ENCODE data around the gene C1QTNF12.
A peak's percentile ranks its signal among the peaks of the same experiment; 100 is the strongest.

The C1QTNF12 gene

DNA sequence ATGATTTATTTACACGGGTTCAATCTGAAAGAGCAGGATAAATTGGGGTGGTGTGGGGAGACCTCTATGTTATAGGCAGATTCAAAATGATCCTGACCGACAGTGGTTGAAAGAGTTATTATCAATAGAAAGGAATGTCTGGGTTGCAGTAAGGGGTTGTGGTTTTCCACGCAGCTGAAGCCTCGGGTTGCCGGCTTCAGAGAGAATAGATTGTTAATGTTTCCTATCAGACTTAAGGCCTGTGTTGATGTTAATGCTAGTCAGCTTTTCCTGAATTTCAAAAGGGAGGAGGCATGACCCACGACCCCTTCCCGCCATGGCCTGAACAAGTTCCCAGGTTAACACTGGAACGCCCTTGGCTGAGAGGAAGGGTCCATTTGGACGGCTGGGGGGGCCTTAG, 29.3 kb upstream of the C1QTNF12 start:
- H3K4me3 ChIP-seq (replicated peaks; ENCODE audit: low read depth, low read length), result no peak overlapping the region
- TF ChIP-seq, protein P1, sequence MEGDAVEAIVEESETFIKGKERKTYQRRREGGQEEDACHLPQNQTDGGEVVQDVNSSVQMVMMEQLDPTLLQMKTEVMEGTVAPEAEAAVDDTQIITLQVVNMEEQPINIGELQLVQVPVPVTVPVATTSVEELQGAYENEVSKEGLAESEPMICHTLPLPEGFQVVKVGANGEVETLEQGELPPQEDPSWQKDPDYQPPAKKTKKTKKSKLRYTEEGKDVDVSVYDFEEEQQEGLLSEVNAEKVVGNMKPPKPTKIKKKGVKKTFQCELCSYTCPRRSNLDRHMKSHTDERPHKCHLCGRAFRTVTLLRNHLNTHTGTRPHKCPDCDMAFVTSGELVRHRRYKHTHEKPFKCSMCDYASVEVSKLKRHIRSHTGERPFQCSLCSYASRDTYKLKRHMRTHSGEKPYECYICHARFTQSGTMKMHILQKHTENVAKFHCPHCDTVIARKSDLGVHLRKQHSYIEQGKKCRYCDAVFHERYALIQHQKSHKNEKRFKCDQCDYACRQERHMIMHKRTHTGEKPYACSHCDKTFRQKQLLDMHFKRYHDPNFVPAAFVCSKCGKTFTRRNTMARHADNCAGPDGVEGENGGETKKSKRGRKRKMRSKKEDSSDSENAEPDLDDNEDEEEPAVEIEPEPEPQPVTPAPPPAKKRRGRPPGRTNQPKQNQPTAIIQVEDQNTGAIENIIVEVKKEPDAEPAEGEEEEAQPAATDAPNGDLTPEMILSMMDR (IDR thresholded peaks at IDR 0.05; ENCODE audit: insufficient read depth, low read length, poor library complexity, severe bottlenecking), result no peak
- no peaks in the 10 kb centered on the region for H3K27me3 ChIP-seq (replicated peaks; ENCODE audit: control insufficient read depth, insufficient read depth, low read length)
- no peaks in the 10 kb centered on the region for H3K36me3 ChIP-seq (ENCODE audit: control insufficient read depth, insufficient read depth, low read length)
- no peak for DNase-seq (ENCODE audit: extremely low read depth, insufficient read length)

DNA sequence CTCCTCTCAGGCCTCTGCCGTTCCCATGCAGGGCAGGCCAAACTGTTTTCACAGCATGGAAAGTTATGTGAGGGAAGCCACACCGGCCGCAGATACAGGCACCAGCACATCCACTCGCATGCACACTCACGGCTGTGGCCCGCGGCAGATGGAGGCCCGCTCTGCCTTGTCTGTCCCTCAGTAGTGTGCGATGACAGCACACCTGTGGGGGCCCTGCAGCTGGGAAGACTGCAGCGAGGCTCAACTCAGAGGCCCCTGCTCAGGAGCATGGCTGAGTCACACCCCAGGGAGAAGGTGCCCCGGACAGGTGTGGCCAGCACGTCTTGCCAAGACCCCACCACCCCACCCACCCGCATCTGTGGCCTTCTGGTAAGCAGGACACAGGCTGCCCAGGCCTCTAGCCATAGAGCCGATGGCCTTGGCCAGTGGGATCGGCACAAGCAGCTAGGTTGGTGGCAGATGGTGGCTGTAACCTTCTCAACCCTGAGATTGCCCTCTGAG, 28.5 kb upstream of the C1QTNF12 start:
- DNase-seq (ENCODE audit: extremely low read depth, insufficient read length), result no peak
- no peaks in the 10 kb centered on the region for H3K27me3 ChIP-seq (replicated peaks; ENCODE audit: control insufficient read depth, insufficient read depth, low read length)
- H3K36me3 ChIP-seq (ENCODE audit: control insufficient read depth, insufficient read depth, low read length), result no peaks in the 10 kb centered on the region
- TF ChIP-seq, protein P1 (IDR thresholded peaks at IDR 0.05; ENCODE audit: insufficient read depth, low read length, poor library complexity, severe bottlenecking), result no peak
- H3K4me3 ChIP-seq (replicated peaks; ENCODE audit: low read depth, low read length), result no peak overlapping the region

DNA sequence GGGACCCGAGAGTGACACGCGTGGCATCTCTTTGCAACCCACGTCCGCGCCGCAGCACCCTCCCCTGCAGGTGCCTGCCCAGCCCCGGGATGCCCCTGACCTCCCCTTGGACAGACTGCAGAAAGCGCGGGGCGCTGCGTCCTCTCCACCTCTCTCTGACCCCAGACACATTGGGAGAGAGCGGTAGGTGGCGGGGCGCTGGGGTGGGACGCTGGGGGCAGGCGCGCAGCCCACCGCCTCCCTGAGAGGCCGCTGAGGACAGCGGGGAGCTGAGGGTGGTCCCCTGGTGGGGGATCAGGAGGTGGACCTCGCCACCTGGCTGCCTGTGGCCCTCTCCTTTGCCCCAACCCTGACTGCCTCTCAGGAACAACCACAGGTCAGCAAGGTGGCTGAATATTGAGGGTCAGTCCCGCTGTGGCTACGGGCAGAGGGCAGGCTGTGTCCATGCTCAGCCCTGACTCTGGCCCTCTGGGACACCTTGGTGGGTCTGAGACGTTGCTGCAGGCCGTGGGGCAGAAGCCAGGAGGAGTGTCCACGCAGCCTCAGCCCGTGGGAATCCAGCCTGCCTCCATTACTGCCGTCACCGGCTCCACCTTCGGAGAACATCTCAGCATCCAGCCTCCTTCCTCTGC, 27.9 kb upstream of the C1QTNF12 start:
- no peak for DNase-seq (ENCODE audit: extremely low read depth, insufficient read length)
- no peaks in the 10 kb centered on the region for H3K36me3 ChIP-seq (ENCODE audit: control insufficient read depth, insufficient read depth, low read length)
- TF ChIP-seq, protein P1 (IDR thresholded peaks at IDR 0.05; ENCODE audit: insufficient read depth, low read length, poor library complexity, severe bottlenecking), result no peak
- H3K4me3 ChIP-seq (replicated peaks; ENCODE audit: low read depth, low read length), result peak overlapping the region; percentile 70
- H3K27me3 ChIP-seq (replicated peaks; ENCODE audit: control insufficient read depth, insufficient read depth, low read length), result no peaks in the 10 kb centered on the region

DNA sequence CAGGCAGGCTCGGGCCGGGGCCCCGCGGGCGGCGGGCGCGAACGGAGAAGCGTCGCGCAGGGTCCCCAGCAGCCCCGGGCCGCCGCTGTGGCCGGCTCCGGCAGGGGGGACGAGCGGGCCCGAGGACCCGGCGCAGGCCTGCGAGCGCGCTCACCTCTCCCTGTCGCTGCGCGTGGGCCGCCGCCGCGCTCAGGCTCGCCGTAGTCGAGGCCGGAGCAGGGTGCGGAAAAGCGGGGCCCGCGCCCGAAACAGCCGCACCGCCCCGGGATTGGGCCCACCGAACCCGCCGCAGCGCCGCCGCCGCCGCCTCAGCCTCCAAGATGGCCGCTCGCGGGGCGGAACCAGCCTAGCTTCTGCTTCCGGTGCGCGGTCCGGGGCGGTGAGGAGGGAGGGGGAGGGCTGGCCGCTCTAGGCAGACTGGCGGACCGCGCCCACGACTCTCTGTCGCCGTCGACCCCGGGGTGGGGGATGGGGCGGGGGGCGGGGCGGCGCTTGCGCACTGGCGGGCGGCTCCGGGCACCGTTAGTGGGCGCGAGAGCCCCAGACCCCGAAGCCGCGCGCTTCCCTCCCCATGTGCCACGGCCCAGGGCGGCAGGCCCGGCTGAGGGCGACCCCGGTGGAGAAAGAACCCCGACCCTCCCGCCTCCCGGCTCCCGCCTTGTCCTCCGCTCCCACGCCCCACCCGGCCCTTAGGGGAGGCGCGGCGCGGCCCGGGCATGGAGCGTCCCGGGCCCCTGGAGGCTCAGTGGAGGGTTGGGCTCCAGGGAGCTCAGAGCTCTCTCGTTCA, 27.2 kb upstream of the C1QTNF12 start, which contains the start of gene UBE2J2:
Gene UBE2J2, minus strand, starts transcription at position 343 of the 787 bp plus-strand sequence. CDS start 5,862 bp downstream, outside the sequence.
- Histone ChIP-seq H3K4me3 (replicated peaks; ENCODE audit: low read depth, low read length) (peak within 1 kb of the TSS; percentile 95), H3K36me3 (ENCODE audit: control insufficient read depth, insufficient read depth, low read length) (no peaks in the 10 kb centered on the region), H3K27me3 (replicated peaks; ENCODE audit: control insufficient read depth, insufficient read depth, low read length) (no peaks in the 10 kb centered on the region)
- peak; percentile 89 for DNase-seq (ENCODE audit: extremely low read depth, insufficient read length)
- TF ChIP-seq, protein P1 (IDR thresholded peaks at IDR 0.05; ENCODE audit: insufficient read depth, low read length, poor library complexity, severe bottlenecking), result peak; percentile 8

DNA sequence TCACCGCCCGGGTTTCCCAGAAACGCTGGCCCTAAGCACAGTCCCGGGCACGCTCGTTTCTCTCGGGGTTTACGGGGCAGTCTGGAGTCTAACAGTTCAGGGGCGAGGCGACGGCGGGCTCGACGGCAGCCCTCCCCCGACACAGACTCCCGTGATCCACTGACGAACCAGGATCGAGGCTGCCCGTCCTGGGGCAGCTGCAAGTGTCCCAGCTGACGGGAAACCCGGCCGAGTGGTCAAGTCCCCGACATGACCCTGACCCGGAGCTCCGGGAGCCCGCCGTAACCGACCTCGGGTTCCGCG, 26.6 kb upstream of the C1QTNF12 start:
- DNase-seq (ENCODE audit: extremely low read depth, insufficient read length), result no peak
- TF ChIP-seq, protein P1 (IDR thresholded peaks at IDR 0.05; ENCODE audit: insufficient read depth, low read length, poor library complexity, severe bottlenecking), result no peak

More for the DNA sequence above, 26.6 kb upstream of the C1QTNF12 start:
- no peaks in the 10 kb centered on the region for H3K27me3 ChIP-seq (replicated peaks; ENCODE audit: control insufficient read depth, insufficient read depth, low read length)
- peaks cover 2% of the 10 kb centered on the region; the same call in 1 of the 2 replicates for H3K36me3 ChIP-seq (ENCODE audit: control insufficient read depth, insufficient read depth, low read length)
- H3K4me3 ChIP-seq (replicated peaks; ENCODE audit: low read depth, low read length), result peak overlapping the region; percentile 95

Data from GM06990 (cell line).